GM12892 (cell line): ENCODE results near the gene TSR3.

Source experiments
- POLR2A ChIP-seq: IDR thresholded peaks from 2 replicates; pipeline ENCODE4 v1.6.1; 2011; ENCODE audit warnings: low read depth, low read length, control low read depth
- POLR2AphosphoS5 ChIP-seq: IDR thresholded peaks from 2 replicates; pipeline ENCODE4 v1.6.1; 2011; ENCODE audit warnings: low read depth, low read length, control low read depth
- TAF1 ChIP-seq: IDR thresholded peaks from 2 replicates; pipeline ENCODE4 v1.6.1; 2011; ENCODE audit warnings: low read depth, mild to moderate bottlenecking, control low read depth, low read length, borderline replicate concordance

- TF ChIP-seq POLR2A (no peak), POLR2AphosphoS5 (no peak), TAF1 (no peak)
Observed at GRCh38 chr16:1299868-1300203, 51.8 kb downstream of the TSR3 start.
